ENCODE data around the gene ZCCHC12. TPM values are rescaled to one million over a fixed set of nuclear protein-coding genes. Genes with fewer than 3 reads are reported as not detected.
"Not testable (repeated sequence)": the region's sequence is repeated elsewhere in the genome, so short reads cannot be mapped to it uniquely, and the experiment has no call there.

The ZCCHC12 gene
- under 1 TPM in 1 of 2 donors, not detected in 1; 0.23 TPM for total RNA-seq
- long read RNA-seq, donor 1, result 0 reads
- long read RNA-seq, donor 2, result 0 reads

DNA sequence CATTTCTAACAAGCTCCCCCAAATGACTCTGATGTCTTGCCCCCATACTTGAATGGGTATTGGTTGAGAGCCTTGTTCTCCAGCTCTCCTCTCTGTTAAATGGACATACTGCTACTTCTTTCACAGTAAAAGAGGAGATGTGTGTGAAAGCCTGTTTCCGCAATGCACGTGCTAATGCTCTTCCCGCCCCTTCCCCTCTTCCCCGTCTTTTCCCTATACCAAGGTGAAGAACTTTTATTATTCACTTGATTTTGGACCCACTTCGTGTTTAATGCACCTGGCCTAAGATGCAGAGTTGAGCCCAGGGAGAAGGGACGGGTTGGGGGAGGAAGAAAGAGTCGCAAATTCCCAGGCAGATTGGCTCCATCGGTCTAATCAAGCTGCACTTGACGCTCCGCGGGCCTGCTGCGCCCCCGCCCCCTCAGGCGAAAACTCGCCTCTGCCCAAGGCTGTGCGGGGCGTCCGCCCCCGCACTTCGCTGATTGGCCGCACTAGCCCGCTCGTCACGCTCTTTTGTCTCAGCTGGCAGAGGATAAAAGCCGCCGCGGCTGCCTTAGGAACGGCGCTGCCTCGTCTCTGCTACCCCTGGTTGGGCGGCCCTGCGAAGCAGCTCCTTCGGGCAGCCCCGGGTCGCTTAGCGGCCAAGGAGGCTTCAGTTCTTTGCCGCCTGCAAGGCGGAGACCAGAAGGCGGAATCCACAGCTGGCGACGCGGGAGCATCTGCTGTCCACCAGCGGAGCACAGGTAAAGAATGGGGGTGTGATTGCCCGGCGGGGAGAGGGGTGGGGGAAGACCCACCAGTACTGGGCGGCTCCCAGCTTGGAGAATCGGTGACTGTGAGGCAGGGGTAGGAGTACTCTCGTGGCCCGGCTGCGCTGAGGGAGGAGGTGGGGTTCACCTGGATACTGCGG, at the start of gene ZCCHC12:
ZCCHC12 (plus strand) TSS at position 562 of the 910 bp plus-strand sequence. CDS start 1,421 bp downstream, outside the sequence.
- DNase-seq (ENCODE audit: low spot score), result no peak
- intact Hi-C loops (cut with DNase I), result no loop called here

DNA sequence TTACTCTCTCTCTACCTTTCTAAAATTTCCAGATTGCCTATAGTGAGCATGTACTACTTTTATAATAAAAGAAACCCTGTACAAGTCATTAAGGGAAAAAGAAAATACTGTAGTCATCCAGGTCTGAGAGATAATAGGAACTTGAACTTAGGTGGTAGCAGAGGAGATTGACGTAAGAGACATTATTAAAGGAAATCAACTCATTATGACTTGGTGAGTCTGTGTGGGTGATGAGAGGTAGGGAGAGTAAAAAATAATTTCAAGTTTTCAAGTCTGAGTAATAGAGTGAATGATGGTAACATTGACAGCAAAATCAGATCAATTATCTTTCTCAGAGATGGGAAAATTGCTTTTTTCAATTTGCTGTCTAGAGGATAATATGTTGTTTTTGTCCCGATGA, 44.0 kb upstream of the ZCCHC12 start:
- intact Hi-C loops (cut with DNase I), result no loop called here
- DNase-seq (ENCODE audit: low spot score), result no peak

DNA sequence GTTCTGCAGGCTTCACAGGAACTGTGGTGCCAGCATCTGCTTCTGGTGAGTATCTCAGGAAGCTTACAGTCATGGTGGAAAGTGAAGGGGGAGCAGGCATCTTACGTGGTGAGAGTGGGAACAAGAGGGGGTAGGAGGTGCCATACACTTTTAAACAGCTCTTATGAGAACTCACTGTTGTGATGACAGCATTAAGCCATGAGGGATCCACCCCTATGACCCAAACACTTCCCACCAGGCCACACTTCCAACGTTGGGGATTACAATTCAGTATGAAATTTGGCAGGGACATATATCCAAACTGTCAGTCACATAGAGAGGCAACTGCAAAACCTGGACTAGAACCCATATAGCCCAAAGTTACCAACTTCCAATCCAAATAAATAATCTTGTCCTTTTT, 43.1 kb upstream of the ZCCHC12 start:
- intact Hi-C loops (cut with DNase I), result no loop called here
- no peak for DNase-seq (ENCODE audit: low spot score)

DNA sequence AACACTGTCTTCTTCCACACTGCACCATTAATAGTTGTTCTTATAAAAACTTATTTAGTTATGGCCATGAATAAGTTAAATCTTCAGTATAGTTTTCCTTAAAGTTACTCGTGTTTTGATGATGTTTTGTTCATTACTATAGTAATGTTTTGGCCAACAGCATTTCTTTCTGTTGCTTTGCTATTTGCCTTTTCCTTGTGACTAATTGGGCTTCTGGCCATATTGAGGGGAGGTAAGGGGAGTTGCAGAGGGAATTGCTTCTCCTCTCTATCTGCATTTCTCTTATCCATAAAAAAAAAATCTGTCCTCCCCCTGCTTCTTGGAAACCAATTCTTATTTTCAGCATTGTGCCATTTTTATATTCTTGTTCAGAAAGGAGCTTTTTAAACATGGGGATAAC, 42.7 kb upstream of the ZCCHC12 start:
- no peak for DNase-seq (ENCODE audit: low spot score)

DNA sequence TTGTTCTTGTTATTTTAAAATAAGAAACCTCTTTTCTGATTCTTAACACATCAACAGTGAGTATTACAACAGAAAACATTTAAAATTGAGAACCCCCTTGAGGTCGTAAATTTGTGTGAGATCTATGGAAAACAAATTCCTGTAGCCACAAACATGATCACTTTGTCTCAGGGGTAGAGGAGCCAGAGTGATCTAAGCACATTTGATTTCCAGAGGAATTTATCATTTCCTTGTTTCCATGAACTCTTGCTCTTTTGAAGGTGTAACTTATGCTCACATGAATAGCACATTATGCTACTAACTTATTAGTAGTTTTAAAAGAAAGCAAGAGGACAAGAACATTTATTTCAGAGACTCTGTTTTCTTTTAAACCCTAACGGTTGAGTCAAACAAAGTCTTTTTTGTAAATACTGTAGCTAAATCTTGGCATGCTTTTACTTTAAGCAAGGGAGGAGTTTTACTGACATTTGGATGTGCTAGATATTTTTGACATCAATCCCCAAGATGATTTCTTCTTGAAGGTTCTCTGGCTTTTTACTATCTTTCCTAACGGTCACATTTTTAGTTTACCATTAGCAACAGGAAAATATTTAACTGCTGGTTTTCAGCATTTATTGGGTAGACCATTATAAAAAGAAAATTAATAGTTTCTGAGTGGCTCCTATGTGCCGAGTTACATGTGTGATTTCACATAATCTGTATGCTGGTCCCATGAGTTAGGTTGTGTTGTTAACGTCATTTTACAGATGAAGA, 27.9 kb upstream of the ZCCHC12 start:
- intact Hi-C loops (cut with DNase I), result no loop called here
- DNase-seq (ENCODE audit: low spot score), result no peak

More for the DNA sequence above, 42.7 kb upstream of the ZCCHC12 start:
- intact Hi-C loops (cut with DNase I), result no loop called here

DNA sequence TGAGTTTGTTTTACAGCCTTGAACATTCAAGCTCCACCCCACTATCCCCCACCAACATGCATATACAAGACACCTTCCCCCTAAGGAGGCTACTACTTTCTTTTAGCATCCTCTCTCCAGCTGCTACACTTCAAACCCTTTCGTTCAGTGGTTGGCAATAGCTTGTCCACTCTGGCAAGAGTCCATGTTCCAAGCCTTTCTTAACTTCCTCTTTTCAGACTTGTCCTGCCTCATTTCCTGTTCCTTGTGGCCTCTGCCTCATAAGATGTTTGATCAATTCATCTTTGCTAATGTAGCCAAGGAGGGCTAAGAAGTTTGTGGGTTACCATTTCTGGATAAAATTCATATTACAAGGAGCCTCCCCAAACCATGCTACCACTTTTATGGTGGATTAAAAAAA, 20.8 kb upstream of the ZCCHC12 start:
- intact Hi-C loops (cut with DNase I), result loop anchor here in 1 of 2 donors (10.0 kb wide), 1 partner anchor 158 kb away; no protein-coding TSS in a partner anchor

DNA sequence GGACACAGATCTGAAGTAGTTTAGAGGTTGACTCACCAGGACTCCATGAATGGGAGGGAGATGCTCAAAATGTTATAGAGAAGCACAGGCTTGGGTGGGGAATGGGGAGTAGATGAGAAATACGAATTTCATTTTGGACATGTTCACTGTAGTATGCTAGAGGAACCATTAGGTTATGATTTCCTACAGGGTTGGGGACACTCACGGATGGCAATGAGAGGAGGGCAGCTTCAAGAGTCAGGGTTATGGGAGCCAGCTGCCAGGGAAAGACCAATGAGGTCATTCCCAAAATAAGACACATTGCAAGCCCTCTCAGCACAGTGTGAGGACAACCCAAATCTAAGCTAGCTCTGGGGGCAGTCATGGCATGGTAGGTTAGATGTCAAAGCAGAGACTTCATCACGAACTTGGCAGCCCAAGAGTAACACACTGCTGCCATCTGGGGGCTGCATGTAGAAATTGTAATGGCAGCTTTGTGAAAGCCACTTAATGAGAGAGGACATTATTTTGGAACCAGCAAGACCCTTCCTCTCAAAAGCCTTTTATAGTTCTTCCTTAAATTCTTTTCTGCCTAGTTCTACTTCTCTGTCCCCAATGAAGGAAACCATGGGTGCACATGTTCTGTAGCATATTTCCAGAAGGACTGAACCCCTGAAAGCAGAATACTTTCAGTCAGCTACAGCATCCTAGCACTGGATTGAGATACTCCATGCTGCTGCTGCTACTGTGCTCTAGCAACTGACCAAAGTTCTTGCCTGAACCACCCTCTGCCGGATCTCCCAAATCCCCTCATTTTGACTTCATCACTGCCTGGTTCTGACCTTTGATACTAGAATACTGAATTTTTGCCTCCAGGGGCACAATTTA, 16.2 kb upstream of the ZCCHC12 start:
- no peak for DNase-seq (ENCODE audit: low spot score)
- intact Hi-C loops (cut with DNase I), result loop anchor here in 1 of 2 donors (10.0 kb wide), 1 partner anchor 163 kb away; no protein-coding TSS in a partner anchor

More for the DNA sequence above, 20.8 kb upstream of the ZCCHC12 start:
- DNase-seq (ENCODE audit: low spot score), result no peak

DNA sequence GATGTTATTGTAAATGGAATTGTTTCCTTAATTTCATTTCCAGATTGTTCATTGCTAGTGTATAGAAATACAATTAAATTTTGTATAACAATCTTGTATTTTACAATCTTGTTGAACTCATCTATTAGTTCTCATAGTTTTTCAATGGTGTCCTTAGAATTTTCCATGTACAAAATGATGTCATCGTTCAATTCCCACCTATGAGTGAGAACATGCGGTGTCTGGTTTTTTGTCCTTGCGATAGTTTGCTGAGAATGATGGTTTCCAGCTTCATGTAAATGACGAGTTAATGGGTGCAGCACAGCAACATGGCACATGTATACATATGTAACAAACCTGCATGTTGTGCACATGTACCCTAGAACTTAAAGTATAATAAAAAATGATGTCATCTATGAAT, 6.4 kb upstream of the ZCCHC12 start:
- intact Hi-C loops (cut with DNase I); DNase-seq (ENCODE audit: low spot score): not testable (repeated sequence)

DNA sequence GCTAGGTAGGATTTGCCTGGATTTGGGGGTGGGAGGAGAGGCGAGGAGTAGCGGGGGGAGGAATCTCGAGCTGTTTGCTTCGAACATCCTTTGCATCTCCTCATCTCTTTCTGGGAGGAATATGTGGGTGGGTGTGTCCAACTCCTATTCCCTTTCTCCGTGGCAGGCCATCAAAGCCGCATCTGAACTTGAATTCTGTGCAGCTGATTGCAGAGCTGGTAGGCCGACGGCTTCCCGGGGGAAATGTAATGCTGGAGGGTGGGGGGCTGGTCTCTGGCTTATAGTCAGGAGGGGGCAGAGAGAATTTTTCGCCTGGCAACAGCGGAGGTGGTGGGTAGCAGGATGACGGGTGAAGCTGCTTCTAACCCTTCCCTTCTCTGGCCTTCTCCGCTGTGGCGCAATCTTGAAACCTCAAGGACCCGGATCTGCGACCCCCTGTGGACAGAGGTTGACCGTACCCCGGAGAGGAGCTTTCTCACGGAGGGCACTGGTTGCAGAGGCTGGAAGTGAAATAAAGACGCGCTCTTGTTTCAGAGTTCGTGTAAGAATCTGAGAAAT, 628 bp downstream of the ZCCHC12 start:
- intact Hi-C loops (cut with DNase I), result no loop called here

DNA sequence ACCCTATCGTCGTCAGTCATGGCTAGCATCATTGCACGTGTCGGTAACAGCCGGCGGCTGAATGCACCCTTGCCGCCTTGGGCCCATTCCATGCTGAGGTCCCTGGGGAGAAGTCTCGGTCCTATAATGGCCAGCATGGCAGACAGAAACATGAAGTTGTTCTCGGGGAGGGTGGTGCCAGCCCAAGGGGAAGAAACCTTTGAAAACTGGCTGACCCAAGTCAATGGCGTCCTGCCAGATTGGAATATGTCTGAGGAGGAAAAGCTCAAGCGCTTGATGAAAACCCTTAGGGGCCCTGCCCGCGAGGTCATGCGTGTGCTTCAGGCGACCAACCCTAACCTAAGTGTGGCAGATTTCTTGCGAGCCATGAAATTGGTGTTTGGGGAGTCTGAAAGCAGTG, 1.6 kb downstream of the ZCCHC12 start:
- no peak for DNase-seq (ENCODE audit: low spot score)
- intact Hi-C loops (cut with DNase I), result no loop called here

More for the DNA sequence above, 628 bp downstream of the ZCCHC12 start:
- DNase-seq (ENCODE audit: low spot score), result no peak

DNA sequence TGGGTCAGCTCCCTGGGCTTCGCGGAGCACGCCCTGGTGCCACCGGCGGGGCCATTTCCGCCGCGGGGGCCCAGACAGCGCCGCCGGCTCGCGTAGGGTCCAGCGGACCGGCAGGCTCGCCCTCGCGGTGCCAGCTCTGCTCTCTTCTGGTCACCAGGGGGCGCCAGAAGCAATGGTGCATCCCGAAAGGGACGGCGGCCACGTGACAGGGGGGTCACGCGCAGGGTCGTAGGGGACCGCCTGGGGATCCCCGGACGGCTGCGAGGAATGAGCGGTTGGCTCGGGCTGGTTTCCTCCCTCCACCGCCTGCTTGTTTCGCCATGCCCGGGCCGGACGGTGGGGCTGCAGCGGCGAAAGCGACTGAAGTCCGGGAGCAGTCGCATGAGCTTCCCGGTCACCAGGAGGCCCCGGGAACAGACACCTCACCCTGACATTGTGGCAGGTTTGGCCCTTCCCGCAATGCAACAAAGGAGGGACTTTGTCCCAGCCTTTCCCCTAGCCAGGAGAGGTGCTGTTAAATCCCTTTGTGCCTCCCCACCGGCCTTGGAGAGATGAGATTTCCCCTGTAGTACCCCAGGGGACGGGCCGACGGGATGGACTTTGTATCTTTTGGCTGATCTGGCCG, 15.8 kb downstream of the ZCCHC12 start:
- peak; percentile 94 for DNase-seq (ENCODE audit: low spot score)
- intact Hi-C loops (cut with DNase I), result no loop called here

DNA sequence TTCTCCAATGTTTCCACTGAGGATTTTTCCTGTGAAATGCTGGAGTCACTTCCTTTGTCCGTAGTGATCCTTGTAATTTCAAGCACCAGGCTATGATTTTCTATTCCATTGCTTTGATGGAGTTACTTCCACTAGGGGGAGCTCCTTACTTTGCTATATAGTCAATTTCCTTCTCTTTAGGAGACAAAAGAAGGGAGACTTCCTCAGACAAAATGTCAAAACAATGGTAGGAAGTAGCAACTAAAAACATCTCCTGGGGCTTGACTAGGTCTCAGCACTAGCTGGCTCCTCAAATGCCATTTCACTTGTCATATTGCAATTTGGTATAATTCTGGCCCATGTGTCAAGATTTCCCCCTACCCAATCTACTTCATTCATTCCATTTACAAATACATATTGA, 24.1 kb downstream of the ZCCHC12 start:
- intact Hi-C loops (cut with DNase I), result loop anchor here (5.0 to 10.0 kb wide), 2 partner anchors 157 to 220 kb away; no protein-coding TSS in a partner anchor
- DNase-seq (ENCODE audit: low spot score), result no peak

DNA sequence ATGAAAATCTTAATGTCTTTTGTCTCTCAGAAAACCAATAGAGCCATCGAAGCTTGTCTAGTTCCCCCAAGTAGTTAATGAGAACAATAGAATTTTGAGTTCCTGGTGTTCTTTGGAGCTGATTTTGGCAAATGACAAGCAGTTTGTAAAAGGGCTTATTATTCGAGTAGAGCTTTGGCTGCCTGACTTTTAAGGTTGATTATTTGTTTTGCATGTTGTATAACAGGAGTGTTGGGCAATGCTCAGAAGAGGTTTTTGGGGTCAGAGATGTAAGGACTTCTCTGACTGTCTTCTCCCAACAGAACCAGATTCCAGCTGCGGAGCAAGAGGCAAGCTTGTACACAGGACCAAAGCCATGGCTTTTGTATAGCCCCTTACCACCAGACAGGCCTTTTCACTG, 30.0 kb downstream of the ZCCHC12 start:
- intact Hi-C loops (cut with DNase I), result no loop called here
- no peak for DNase-seq (ENCODE audit: low spot score)

DNA sequence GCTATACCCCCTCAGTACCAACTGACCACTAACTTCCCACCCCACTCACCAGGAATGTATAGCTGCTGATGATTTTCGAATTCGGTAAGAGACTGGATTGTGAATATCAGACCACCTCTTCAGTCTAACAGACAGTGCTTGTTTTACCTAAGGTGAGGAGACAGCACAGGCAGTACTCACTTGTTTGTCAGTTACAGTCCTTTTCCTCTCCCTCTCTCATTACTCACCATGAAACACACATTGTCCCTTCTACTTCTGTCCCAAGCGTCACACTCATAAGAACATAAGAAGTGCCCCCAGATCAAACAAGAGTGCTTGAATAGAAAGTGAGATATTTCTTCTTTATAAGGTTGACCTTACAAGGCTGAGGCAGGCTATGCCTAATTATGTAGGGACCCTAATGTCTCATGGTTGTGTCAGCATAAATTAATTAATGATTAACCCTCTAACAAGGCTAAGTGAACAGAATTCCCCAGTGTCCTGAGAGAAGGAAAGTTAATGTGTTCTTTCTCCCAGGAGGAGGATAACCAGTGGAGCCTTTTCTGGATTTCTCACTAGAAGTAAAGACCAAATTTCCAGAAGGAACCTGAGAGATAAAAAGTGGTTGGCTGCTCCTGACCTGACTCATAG, 32.2 kb downstream of the ZCCHC12 start:
- intact Hi-C loops (cut with DNase I), result no loop called here
- DNase-seq (ENCODE audit: low spot score), result no peak

DNA sequence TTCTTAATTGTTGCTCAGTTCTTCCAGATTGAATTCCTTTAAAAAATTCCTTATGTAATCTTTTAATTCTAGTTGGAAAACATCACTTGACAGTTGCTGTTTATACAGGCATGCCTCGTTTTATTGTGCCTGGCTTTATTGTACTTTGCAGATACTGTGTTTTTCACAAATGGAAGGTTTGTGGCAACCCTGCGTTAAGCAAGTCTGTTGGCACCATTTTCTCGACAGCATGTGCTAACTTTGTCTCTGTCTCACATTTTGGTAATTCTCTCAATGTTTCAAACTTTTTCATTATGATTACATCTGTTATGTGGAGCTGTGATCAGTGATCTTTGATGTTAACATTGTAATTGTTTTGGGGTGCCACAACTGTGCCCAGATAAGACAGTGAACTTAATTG, 33.4 kb downstream of the ZCCHC12 start:
- DNase-seq (ENCODE audit: low spot score), result no peak
- intact Hi-C loops (cut with DNase I), result no loop called here

DNA sequence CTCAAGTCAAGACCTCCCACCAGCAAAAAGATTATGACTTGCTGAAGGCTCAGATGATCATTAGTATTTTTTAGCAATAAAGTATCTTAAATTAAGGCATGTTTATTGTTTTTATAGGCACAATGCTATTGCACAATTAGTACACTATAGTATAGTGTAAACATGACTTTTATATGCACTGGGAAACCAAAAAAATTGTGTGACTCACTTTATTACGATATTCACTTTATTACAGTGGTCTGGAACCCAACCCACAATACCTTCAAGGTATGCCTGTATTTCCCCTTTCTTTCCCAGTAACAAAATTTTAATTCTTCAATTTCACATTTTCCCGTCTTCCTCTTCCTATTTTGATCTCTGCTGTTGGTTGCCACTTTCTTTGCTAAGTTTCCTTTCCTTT, 37.7 kb downstream of the ZCCHC12 start:
- intact Hi-C loops (cut with DNase I), result no loop called here

DNA sequence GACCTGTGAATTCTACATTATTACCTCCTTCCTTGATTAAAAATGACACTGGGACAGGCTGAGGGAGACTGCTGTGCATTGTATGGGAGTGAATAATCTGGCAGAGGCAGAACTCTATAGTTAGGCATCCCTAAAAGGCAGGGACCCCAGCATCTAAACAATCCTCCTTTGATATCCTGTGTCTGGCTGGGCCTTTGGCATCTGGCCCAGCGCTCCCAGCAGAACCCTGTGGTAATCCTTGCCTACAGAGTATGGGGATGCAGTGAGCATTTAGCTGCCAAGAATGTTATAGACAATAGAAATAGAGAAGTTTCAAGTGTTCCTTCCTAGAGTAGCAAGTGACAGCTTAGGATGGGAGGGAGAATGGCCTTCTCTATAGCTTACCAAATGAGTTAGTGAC, 38.5 kb downstream of the ZCCHC12 start:
- DNase-seq (ENCODE audit: low spot score), result no peak
- intact Hi-C loops (cut with DNase I), result no loop called here

More for the DNA sequence above, 37.7 kb downstream of the ZCCHC12 start:
- no peak for DNase-seq (ENCODE audit: low spot score)

DNA sequence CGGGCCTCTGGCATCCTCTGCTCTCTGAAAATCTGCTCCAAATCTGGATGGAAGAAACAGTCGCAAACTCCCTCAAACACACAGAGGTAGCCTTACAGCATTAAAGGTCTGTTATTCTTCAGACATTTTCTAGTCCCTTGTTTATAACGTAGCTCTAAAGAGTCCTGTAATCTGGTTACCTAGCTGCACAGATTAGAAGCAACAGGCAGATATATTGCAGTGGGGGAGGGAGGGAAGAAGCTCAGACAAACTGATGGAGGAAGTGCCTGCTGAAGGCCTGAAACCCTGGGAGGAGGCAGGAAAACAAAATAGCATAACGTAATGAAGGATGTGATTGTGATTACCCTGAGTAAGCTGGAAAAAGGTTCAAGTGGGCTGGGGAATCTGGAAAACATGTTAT, 39.4 kb downstream of the ZCCHC12 start:
- DNase-seq (ENCODE audit: low spot score), result no peak
- intact Hi-C loops (cut with DNase I), result no loop called here
